SU-DHL-6 (cell line): Measurements from ENCODE around the gene IL13RA1.
"Not testable (repeated sequence)": the region's sequence is repeated elsewhere in the genome, so short reads cannot be mapped to it uniquely, and the experiment has no call there.

Experiments
- H2AFZ ChIP-seq: fragments of 200-600 bp; sonication (generic); 2 replicates; pipeline ENCODE4 v1.6.1; 2014; ENCODE audit warnings: low read depth, mild to moderate bottlenecking, moderate library complexity, mixed read lengths, antibody characterized with exemption, low read length; ENCODE audit not compliant: severe bottlenecking
- H3F3A ChIP-seq: fragments of 200-600 bp; shearing (Covaris generic); 2 replicates; pipeline ENCODE4 v1.6.0; 2016; ENCODE audit warnings: antibody characterized with exemption, mild to moderate bottlenecking; ENCODE audit not compliant: insufficient read depth
- H3K27ac ChIP-seq: fragments of 200-600 bp; sonication (generic); 2 replicates; pipeline ENCODE4 v1.5.1; 2016; ENCODE audit warnings: low read depth, mild to moderate bottlenecking, low read length, moderate library complexity, mixed read lengths
- H3K27me3 ChIP-seq: fragments of 200-600 bp; sonication (generic), shearing (Covaris generic); 2 replicates; pipeline ENCODE4 v1.6.0; 2014; ENCODE audit warnings: mild to moderate bottlenecking, low read length
- H3K36me3 ChIP-seq: fragments of 200-600 bp; sonication (generic); 2 replicates; pipeline ENCODE4 v1.6.1; 2014; ENCODE audit warnings: mild to moderate bottlenecking, low read length, mixed read lengths
- H3K4me2 ChIP-seq: fragments of 300-600, 200-600 bp; shearing (Covaris generic), sonication (generic); 2 replicates; pipeline ENCODE4 v1.6.0; 2014; ENCODE audit warnings: low read length, low read depth, mild to moderate bottlenecking; ENCODE audit not compliant: poor library complexity, severe bottlenecking
- H3K4me3 ChIP-seq: fragments of 200-600 bp; sonication (generic); 2 replicates; pipeline ENCODE4 v1.5.1; 2014; ENCODE audit warnings: antibody characterized with exemption, low read length, mild to moderate bottlenecking, mixed read lengths; ENCODE audit not compliant: insufficient read depth, poor library complexity, severe bottlenecking
- H3K79me2 ChIP-seq: fragments of 200-600 bp; sonication (generic); 2 replicates; pipeline ENCODE4 v1.6.1; 2014; ENCODE audit warnings: mild to moderate bottlenecking, low read length, moderate library complexity; ENCODE audit not compliant: insufficient read depth
- H3K9ac ChIP-seq: fragments of 200-600 bp; sonication (generic); 2 replicates; pipeline ENCODE4 v1.7.0; 2014; ENCODE audit warnings: mild to moderate bottlenecking, low read length
- H3K9me2 ChIP-seq: fragments of 200-600 bp; sonication (generic); replicated peaks from 2 replicates; pipeline ENCODE4 v1.6.1; 2014; ENCODE audit warnings: low read length; ENCODE audit not compliant: insufficient read depth
- H3K9me3 ChIP-seq: fragments of 200-600 bp; sonication (generic); 2 replicates; pipeline ENCODE4 v1.6.1; 2014; ENCODE audit warnings: low read length, mixed read lengths; ENCODE audit not compliant: insufficient read depth
- H4K20me1 ChIP-seq: fragments of 200-600 bp; sonication (generic); 2 replicates; pipeline ENCODE4 v1.6.1; 2014; ENCODE audit warnings: low read depth, mild to moderate bottlenecking, antibody characterized with exemption, low read length, moderate library complexity, mixed read lengths
- CTCF ChIP-seq: fragments of 200-600 bp; sonication (generic); IDR thresholded peaks from one replicate; pipeline ENCODE4 v1.5.1; 2017; ENCODE audit warnings: antibody characterized with exemption, mild to moderate bottlenecking, low read length, moderate library complexity; ENCODE audit not compliant: insufficient read depth, poor library complexity, severe bottlenecking
- EZH2phosphoT487 ChIP-seq: fragments of 200-600 bp; sonication (generic), shearing (Covaris generic); conservative IDR thresholded peaks from 2 replicates; pipeline ENCODE4 v1.6.1; 2018; ENCODE audit warnings: mild to moderate bottlenecking, antibody characterized with exemption, low read length, moderate library complexity, mixed read lengths

Gene IL13RA1

GRCh38 chrX:118714521-118714920 is 12.9 kb upstream of the IL13RA1 start:
- H3K4me3 ChIP-seq = no peak overlapping the region
- no peak overlapping the region for H2AFZ ChIP-seq
- TF ChIP-seq EZH2phosphoT487 (no peak), CTCF (no peak)
- no peaks in the 10 kb centered on the region for H3K9me3 ChIP-seq
- no peaks in the 10 kb centered on the region for H3K9me2 ChIP-seq
- H3K9ac ChIP-seq = no peak overlapping the region
- no peaks in the 10 kb centered on the region for H3K79me2 ChIP-seq
- H3K4me2 ChIP-seq = no peak overlapping the region
- no peaks in the 10 kb centered on the region for H3K27me3 ChIP-seq
- no peaks in the 10 kb centered on the region for H3K36me3 ChIP-seq
- no peak overlapping the region for H3K27ac ChIP-seq
- no peaks in the 10 kb centered on the region for H3F3A ChIP-seq
- H4K20me1 ChIP-seq = no peaks in the 10 kb centered on the region

- H3K27ac ChIP-seq, H3K9me3 ChIP-seq: not testable (repeated sequence)
Measured at GRCh38 chrX:118715917-118716316, 11.5 kb upstream of the IL13RA1 start.

GRCh38 chrX:118716833-118717232 is 10.6 kb upstream of the IL13RA1 start:
- not testable (repeated sequence) for H3K9ac ChIP-seq, H3F3A ChIP-seq, H4K20me1 ChIP-seq, H3K36me3 ChIP-seq, H3K4me3 ChIP-seq, H3K4me2 ChIP-seq, H3K9me2 ChIP-seq, H3K27ac ChIP-seq, H3K27me3 ChIP-seq, H3K79me2 ChIP-seq, H2AFZ ChIP-seq, H3K9me3 ChIP-seq

More at GRCh38 chrX:118715917-118716316, 11.5 kb upstream of the IL13RA1 start:
- not testable (repeated sequence) for H3F3A ChIP-seq, H3K4me3 ChIP-seq, H3K27me3 ChIP-seq, H3K9ac ChIP-seq, H3K79me2 ChIP-seq, H3K36me3 ChIP-seq, H4K20me1 ChIP-seq, H2AFZ ChIP-seq, H3K4me2 ChIP-seq, H3K9me2 ChIP-seq

GRCh38 chrX:118717678-118718391 is 9.6 kb upstream of the IL13RA1 start:
- H3K4me2 ChIP-seq = no peak overlapping the region
- H3K4me3 ChIP-seq = no peak overlapping the region
- no peaks in the 10 kb centered on the region for H3K27me3 ChIP-seq
- TF ChIP-seq CTCF (no peak), EZH2phosphoT487 (no peak)
- H4K20me1 ChIP-seq = no peaks in the 10 kb centered on the region
- H3K79me2 ChIP-seq = no peaks in the 10 kb centered on the region
- H3F3A ChIP-seq = no peaks in the 10 kb centered on the region
- H3K27ac ChIP-seq = no peak overlapping the region
- no peaks in the 10 kb centered on the region for H3K9me3 ChIP-seq
- H3K9ac ChIP-seq = no peak overlapping the region
- H3K36me3 ChIP-seq = no peaks in the 10 kb centered on the region
- no peak overlapping the region for H2AFZ ChIP-seq
- H3K9me2 ChIP-seq = no peaks in the 10 kb centered on the region
